Neural progenitor cell (in vitro differentiated cells): ENCODE results near the gene CCDC126. TPM values are rescaled to one million over a fixed set of nuclear protein-coding genes. Genes with fewer than 3 reads are reported as not detected.

Experiments
- DNase-seq: peaks from one replicate; pipeline ENCODE4 v3.0.0-alpha.2; 2016; ENCODE audit warnings: low spot score
- H2AFZ ChIP-seq: fragments of 200-600 bp; sonication (generic); replicated peaks from 2 replicates; pipeline ENCODE4 v1.6.1; 2016; ENCODE audit warnings: antibody characterized with exemption
- H3F3A ChIP-seq: fragments of 200-600 bp; sonication (generic); 2 replicates; pipeline ENCODE4 v1.6.1; 2016; ENCODE audit warnings: antibody characterized with exemption, low read depth
- H3K27ac ChIP-seq: fragments of 200-600 bp; sonication (generic); 2 replicates; pipeline ENCODE4 v1.5.1; 2016; ENCODE audit warnings: mild to moderate bottlenecking
- H3K27me3 ChIP-seq: fragments of 200-600 bp; sonication (generic); 2 replicates; pipeline ENCODE4 v1.6.1; 2016; ENCODE audit warnings: mild to moderate bottlenecking, moderate library complexity
- H3K36me3 ChIP-seq: fragments of 200-600 bp; sonication (generic); 2 replicates; pipeline ENCODE4 v1.5.1; 2016
- H3K4me1 ChIP-seq: fragments of 200-600 bp; sonication (generic); 2 replicates; pipeline ENCODE4 v1.6.1; 2016; ENCODE audit warnings: mixed run types
- H3K4me2 ChIP-seq: fragments of 200-600 bp; sonication (generic); 2 replicates; pipeline ENCODE4 v1.6.1; 2016
- H3K4me3 ChIP-seq: fragments of 200-600 bp; sonication (generic); 2 replicates; pipeline ENCODE4 v1.5.1; 2016
- H3K79me2 ChIP-seq: fragments of 200-600 bp; sonication (generic); 2 replicates; pipeline ENCODE4 v1.6.1; 2016; ENCODE audit warnings: low read depth
- H3K9ac ChIP-seq: fragments of 200-600 bp; sonication (generic); 2 replicates; pipeline ENCODE4 v1.6.1; 2016
- H3K9me3 ChIP-seq: fragments of 200-600 bp; sonication (generic); 2 replicates; pipeline ENCODE4 v1.5.1; 2016; ENCODE audit warnings: low read depth
- H4K20me1 ChIP-seq: fragments of 200-600 bp; sonication (generic); 2 replicates; pipeline ENCODE4 v1.6.1; 2016; ENCODE audit warnings: low read depth
- H3K27ac Mint-ChIP-seq: 3 replicates; pipeline ENCODE4 v1.8.0; 2021; ENCODE audit warnings: mixed read lengths
- H3K27me3 Mint-ChIP-seq: 2 replicates; pipeline ENCODE4 v1.8.0; 2022; ENCODE audit warnings: low read depth, mild to moderate bottlenecking, inconsistent platforms, moderate library complexity, mixed read lengths; ENCODE audit not compliant: insufficient read depth
- H3K36me3 Mint-ChIP-seq: 3 replicates; pipeline ENCODE4 v1.8.0; 2021; ENCODE audit warnings: mixed read lengths
- H3K4me1 Mint-ChIP-seq: 3 replicates; pipeline ENCODE4 v1.8.0; 2021; ENCODE audit warnings: mixed read lengths
- H3K4me3 Mint-ChIP-seq: 3 replicates; pipeline ENCODE4 v1.8.0; 2021; ENCODE audit warnings: mild to moderate bottlenecking, moderate library complexity, mixed read lengths
- H3K9me3 Mint-ChIP-seq: 3 replicates; pipeline ENCODE4 v1.8.0; 2020; ENCODE audit warnings: mixed read lengths
- CTCF ChIP-seq: fragments of 200-600 bp; sonication (generic); IDR thresholded peaks from 2 replicates; pipeline ENCODE4 v1.5.1; 2017; ENCODE audit warnings: antibody characterized with exemption, mild to moderate bottlenecking
- EZH2 ChIP-seq: fragments of 200-600 bp; sonication (generic); IDR thresholded peaks from 2 replicates; pipeline ENCODE4 v1.6.1; 2017; ENCODE audit warnings: antibody characterized with exemption, mild to moderate bottlenecking, moderate library complexity
- EZH2phosphoT487 ChIP-seq: fragments of 200-600 bp; sonication (generic); IDR thresholded peaks from 2 replicates; pipeline ENCODE4 v1.6.1; 2017; ENCODE audit warnings: antibody characterized with exemption
- small RNA-seq: library from RNA; depleted of rRNA; stranded (forward); fragments of <200 nt; gene quantifications from one replicate; pipeline ENCODE3, GENCODE V24; 2015
- total RNA-seq: library from RNA; depleted of rRNA; stranded (reverse); fragments of >200 nt; gene quantifications from 2 replicates; pipeline ENCODE4 v1.2.3, GENCODE V29; 2015; ENCODE audit warnings: low replicate concordance

Gene CCDC126
- total RNA-seq, 1 donor from 2014 or later: 23.8 TPM

GRCh38 chr7:23691320-23691719 is 94.1 kb downstream of the CCDC126 start:
- Histone ChIP-seq H3K9ac (no peak overlapping the region), H3K9me3 (no peaks in the 10 kb centered on the region), H3K4me3 (no peak overlapping the region), H3K27me3 (no peaks in the 10 kb centered on the region), H3K79me2 (peaks cover 7% of the 10 kb centered on the region), H2AFZ (no peak overlapping the region), H3K36me3 (peaks cover 17% of the 10 kb centered on the region), H3K4me2 (no peak overlapping the region), H3K27ac (peak overlapping the region; percentile 45), H3F3A (no peaks in the 10 kb centered on the region), H3K4me1 (no peaks in the 10 kb centered on the region), H4K20me1 (no peaks in the 10 kb centered on the region)
- no peak overlapping the region for H3K4me3 Mint-ChIP-seq
- no peak for TF ChIP-seq EZH2phosphoT487
- no peak for TF ChIP-seq CTCF
- no peak for TF ChIP-seq EZH2
- H3K4me1 Mint-ChIP-seq: no peaks in the 10 kb centered on the region
- H3K36me3 Mint-ChIP-seq: peaks cover 36% of the 10 kb centered on the region
- H3K27ac Mint-ChIP-seq: no peak overlapping the region
- no peaks in the 10 kb centered on the region for H3K9me3 Mint-ChIP-seq
- H3K27me3 Mint-ChIP-seq: no peaks in the 10 kb centered on the region
- no peak for DNase-seq

DNA sequence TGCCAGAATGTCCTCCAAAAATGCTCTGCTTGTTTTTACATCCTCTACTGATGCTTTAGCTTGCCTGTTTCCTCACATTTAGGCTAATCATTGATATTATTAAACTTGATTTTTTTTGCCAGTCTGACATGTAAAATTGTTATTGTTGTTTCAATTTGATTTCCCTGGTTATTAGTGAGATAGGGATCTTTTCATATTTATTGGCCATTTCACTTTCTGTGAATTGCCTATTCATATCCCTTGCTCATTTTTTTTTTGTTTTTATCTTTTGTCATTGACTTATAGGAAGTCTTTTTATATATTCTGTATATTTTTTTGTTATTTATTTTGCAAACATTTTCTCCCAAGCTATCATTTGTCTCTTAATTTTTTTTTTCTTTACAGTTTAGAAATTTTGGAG is 96.0 kb downstream of the CCDC126 start:
- Histone ChIP-seq H3K4me2 (no peak overlapping the region), H4K20me1 (no peaks in the 10 kb centered on the region), H3K79me2 (no peaks in the 10 kb centered on the region), H3K36me3 (peaks cover 17% of the 10 kb centered on the region), H2AFZ (no peak overlapping the region), H3F3A (no peaks in the 10 kb centered on the region), H3K9me3 (no peaks in the 10 kb centered on the region), H3K27me3 (no peaks in the 10 kb centered on the region), H3K9ac (no peak overlapping the region), H3K27ac (no peak overlapping the region), H3K4me3 (no peak overlapping the region), H3K4me1 (no peaks in the 10 kb centered on the region)
- H3K4me3 Mint-ChIP-seq: no peak overlapping the region
- H3K27me3 Mint-ChIP-seq: no peaks in the 10 kb centered on the region
- TF ChIP-seq CTCF: no peak
- TF ChIP-seq EZH2: no peak
- TF ChIP-seq EZH2phosphoT487: no peak
- H3K27ac Mint-ChIP-seq: no peak overlapping the region
- no peaks in the 10 kb centered on the region for H3K4me1 Mint-ChIP-seq
- H3K9me3 Mint-ChIP-seq: no peaks in the 10 kb centered on the region
- no peak for DNase-seq
- H3K36me3 Mint-ChIP-seq: peaks cover 33% of the 10 kb centered on the region

Small RNA genes lying within 50 kb of the gene (small RNA-seq; reads per million reads assigned to genes)
- gene AC006026.2: not detected

Other genes starting within 250 kb of the CCDC126 start
- gene IGF2BP3, start 126.9 kb upstream of the CCDC126 start, total RNA-seq: 172 and 242 TPM in 2 replicates
- gene TRA2A, start 65.4 kb upstream of the CCDC126 start, total RNA-seq: 81.9 and 126 TPM in 2 replicates
- 26.2 and 27.2 TPM in 2 replicates for gene FAM221A, start 82.8 kb downstream of the CCDC126 start, total RNA-seq
- 0.93 and 2.8 TPM in 2 replicates for gene STK31, start 112.8 kb downstream of the CCDC126 start, total RNA-seq